ENCODE data around the gene DLGAP1. TPM values are rescaled to one million over a fixed set of nuclear protein-coding genes. Genes with fewer than 3 reads are reported as not detected.

Gene DLGAP1
- total RNA-seq, 1 experiment from 2014 or later: 0.39 TPM

DNA sequence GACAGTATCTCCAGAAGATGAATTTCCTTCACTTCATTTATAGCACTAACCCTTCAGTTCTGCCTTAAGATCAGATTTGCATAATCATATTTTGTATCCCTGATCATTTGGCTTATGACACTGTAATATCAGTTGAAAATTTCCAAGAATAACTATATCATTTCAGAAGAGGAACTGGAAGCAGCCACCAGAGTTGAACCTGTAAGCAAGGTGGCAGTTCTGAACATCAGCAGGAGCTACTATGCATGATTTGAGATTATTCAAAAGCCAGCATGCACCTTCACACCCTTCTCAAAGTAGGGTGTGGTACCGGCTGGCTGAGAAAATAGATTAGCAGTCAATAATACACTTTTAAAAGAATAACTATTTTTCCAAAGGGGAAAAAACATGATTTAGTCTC is 328.2 kb downstream of the DLGAP1 start (continued):
- TF ChIP-seq SP1 (IDR thresholded peaks at IDR 0.05; ENCODE audit: low read depth): no peak
- TF ChIP-seq POLR2A (IDR thresholded peaks at IDR 0.05; ENCODE audit: borderline replicate concordance, extremely low read depth, insufficient read depth, insufficient read length): no peak
- no peak for TF ChIP-seq TCF7L2 (IDR thresholded peaks at IDR 0.05; ENCODE audit: borderline replicate concordance, extremely low read depth, insufficient read depth, insufficient read length)
- no peak for TF ChIP-seq EZH2phosphoT487 (IDR thresholded peaks at IDR 0.05; ENCODE audit: borderline replicate concordance)
- TF ChIP-seq POLR2AphosphoS5 (IDR thresholded peaks at IDR 0.05; ENCODE audit: low read depth, low read length): no peak

DNA sequence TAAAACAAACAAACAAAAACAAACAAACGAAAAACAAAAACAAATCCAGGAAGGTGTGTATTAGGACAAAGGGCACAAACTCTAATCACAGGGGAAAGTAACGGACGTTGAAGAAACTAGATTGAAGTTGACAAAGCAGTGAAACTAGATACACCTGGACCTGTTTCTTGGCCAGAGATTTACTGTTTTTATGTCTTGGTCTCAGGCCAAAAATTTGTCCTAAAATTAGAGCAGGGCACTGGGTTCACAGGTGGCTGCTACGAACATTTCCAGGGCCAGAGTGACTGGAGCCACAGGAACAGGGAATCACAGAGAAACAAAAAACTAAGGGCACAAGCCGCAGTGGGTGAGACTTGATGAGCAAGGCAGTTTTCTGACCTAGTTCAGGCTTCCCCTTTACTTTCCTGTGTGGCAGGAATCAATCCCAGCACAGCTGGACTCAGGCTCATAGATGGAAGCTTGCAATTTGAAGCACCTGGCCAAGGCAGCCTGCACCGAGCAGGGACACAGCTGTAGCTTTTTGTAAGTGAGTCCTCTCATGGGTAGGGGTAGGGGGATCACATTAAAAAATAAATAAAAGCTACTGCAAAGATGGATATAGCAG is 329.4 kb downstream of the DLGAP1 start:
- DNase-seq (ENCODE audit: low read depth, low spot score) (no peak), ATAC-seq (no peak)
- H3K79me2 ChIP-seq (ENCODE audit: insufficient read depth, low read length): no peaks in the 10 kb centered on the region
- RAD21 ChIA-PET (ENCODE audit: low non-redundant PET in 1 of 2, low total read pairs in 2 of 2, uncharacterized antibody in 2 of 2, unreplicated experiment in 2 of 2): no interaction called here
- no peaks in the 10 kb centered on the region for H3K9me2 ChIP-seq (ENCODE audit: insufficient read depth)
- no peak overlapping the region for H3K4me3 ChIP-seq (replicated peaks in 1 of 2; ENCODE audit: low read depth in 1 of 2, low read length in 2 of 2)
- no peaks in the 10 kb centered on the region for H3K9me3 ChIP-seq (ENCODE audit: control insufficient read depth in 1 of 2, insufficient read depth in 1 of 2, low read depth in 1 of 2, low read length in 2 of 2)
- H3K4me2 ChIP-seq (ENCODE audit: low read length): no peak overlapping the region
- intact Hi-C loops (cut with micrococcal nuclease): no loop called here
- no peak overlapping the region for H3K9ac ChIP-seq (ENCODE audit: low read length)
- no peak overlapping the region for H2AFZ ChIP-seq (ENCODE audit: low read depth, low read length, poor library complexity, severe bottlenecking)
- POLR2A ChIA-PET: no interaction called here
- CTCF ChIA-PET: no interaction called here
- H3K36me3 ChIP-seq (ENCODE audit: control insufficient read depth in 1 of 2, insufficient read depth in 2 of 2, low read length in 2 of 2): no peaks in the 10 kb centered on the region
- no peaks in the 10 kb centered on the region for H3K27me3 ChIP-seq (ENCODE audit: insufficient read depth, low read length)
- H3K4me1 ChIP-seq (ENCODE audit: control insufficient read depth in 1 of 2, insufficient read depth in 2 of 2, low read length in 2 of 2): no peaks in the 10 kb centered on the region
- TF ChIP-seq POLR2AphosphoS5 (IDR thresholded peaks at IDR 0.05; ENCODE audit: low read depth, low read length): no peak
- TF ChIP-seq, protein P1, sequence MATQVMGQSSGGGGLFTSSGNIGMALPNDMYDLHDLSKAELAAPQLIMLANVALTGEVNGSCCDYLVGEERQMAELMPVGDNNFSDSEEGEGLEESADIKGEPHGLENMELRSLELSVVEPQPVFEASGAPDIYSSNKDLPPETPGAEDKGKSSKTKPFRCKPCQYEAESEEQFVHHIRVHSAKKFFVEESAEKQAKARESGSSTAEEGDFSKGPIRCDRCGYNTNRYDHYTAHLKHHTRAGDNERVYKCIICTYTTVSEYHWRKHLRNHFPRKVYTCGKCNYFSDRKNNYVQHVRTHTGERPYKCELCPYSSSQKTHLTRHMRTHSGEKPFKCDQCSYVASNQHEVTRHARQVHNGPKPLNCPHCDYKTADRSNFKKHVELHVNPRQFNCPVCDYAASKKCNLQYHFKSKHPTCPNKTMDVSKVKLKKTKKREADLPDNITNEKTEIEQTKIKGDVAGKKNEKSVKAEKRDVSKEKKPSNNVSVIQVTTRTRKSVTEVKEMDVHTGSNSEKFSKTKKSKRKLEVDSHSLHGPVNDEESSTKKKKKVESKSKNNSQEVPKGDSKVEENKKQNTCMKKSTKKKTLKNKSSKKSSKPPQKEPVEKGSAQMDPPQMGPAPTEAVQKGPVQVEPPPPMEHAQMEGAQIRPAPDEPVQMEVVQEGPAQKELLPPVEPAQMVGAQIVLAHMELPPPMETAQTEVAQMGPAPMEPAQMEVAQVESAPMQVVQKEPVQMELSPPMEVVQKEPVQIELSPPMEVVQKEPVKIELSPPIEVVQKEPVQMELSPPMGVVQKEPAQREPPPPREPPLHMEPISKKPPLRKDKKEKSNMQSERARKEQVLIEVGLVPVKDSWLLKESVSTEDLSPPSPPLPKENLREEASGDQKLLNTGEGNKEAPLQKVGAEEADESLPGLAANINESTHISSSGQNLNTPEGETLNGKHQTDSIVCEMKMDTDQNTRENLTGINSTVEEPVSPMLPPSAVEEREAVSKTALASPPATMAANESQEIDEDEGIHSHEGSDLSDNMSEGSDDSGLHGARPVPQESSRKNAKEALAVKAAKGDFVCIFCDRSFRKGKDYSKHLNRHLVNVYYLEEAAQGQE (IDR thresholded peaks at IDR 0.05; ENCODE audit: low read depth): no peak
- no peak for TF ChIP-seq EGR1 (IDR thresholded peaks at IDR 0.05; ENCODE audit: low read depth)
- TF ChIP-seq CEBPB (IDR thresholded peaks at IDR 0.05; ENCODE audit: low read depth): no peak
- TF ChIP-seq SIN3A (IDR thresholded peaks at IDR 0.05; ENCODE audit: low read depth): no peak
- TF ChIP-seq, protein P2, sequence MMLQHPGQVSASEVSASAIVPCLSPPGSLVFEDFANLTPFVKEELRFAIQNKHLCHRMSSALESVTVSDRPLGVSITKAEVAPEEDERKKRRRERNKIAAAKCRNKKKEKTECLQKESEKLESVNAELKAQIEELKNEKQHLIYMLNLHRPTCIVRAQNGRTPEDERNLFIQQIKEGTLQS (IDR thresholded peaks at IDR 0.05): no peak
- no peak for TF ChIP-seq FOSL1 (IDR thresholded peaks at IDR 0.05; ENCODE audit: low read depth)
- no peak for TF ChIP-seq ELF1 (IDR thresholded peaks at IDR 0.05; ENCODE audit: borderline replicate concordance, low read depth)
- TF ChIP-seq ZNF274 (IDR thresholded peaks at IDR 0.05; ENCODE audit: low read depth, low read length): no peak
- no peak for TF ChIP-seq RAD21 (IDR thresholded peaks at IDR 0.05; ENCODE audit: low read depth)
- TF ChIP-seq, protein P3, sequence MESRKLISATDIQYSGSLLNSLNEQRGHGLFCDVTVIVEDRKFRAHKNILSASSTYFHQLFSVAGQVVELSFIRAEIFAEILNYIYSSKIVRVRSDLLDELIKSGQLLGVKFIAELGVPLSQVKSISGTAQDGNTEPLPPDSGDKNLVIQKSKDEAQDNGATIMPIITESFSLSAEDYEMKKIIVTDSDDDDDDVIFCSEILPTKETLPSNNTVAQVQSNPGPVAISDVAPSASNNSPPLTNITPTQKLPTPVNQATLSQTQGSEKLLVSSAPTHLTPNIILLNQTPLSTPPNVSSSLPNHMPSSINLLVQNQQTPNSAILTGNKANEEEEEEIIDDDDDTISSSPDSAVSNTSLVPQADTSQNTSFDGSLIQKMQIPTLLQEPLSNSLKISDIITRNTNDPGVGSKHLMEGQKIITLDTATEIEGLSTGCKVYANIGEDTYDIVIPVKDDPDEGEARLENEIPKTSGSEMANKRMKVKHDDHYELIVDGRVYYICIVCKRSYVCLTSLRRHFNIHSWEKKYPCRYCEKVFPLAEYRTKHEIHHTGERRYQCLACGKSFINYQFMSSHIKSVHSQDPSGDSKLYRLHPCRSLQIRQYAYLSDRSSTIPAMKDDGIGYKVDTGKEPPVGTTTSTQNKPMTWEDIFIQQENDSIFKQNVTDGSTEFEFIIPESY (IDR thresholded peaks at IDR 0.05; ENCODE audit: extremely low read depth, insufficient replicate concordance, low read length): no peak
- TF ChIP-seq JUND (IDR thresholded peaks at IDR 0.05): no peak
- no peak for TF ChIP-seq POLR2A (IDR thresholded peaks at IDR 0.05; ENCODE audit: borderline replicate concordance, extremely low read depth, insufficient read depth, insufficient read length)
- TF ChIP-seq YY1 (IDR thresholded peaks at IDR 0.05; ENCODE audit: extremely low read depth, insufficient replicate concordance, low read depth, low read length): no peak
- TF ChIP-seq TCF7L2 (IDR thresholded peaks at IDR 0.05; ENCODE audit: borderline replicate concordance, extremely low read depth, insufficient read depth, insufficient read length): no peak
- H3K27ac ChIP-seq (ENCODE audit: low read depth, low read length): no peak overlapping the region
- no TSS peak for BruUV-seq (replicated peaks)
- H4K20me1 ChIP-seq (ENCODE audit: insufficient read depth): no peaks in the 10 kb centered on the region

Measured in HCT116 (cell line).